K562 (cell line): Measurements from ENCODE around the gene PITPNM1. TPM values are rescaled to one million over a fixed set of nuclear protein-coding genes. Genes with fewer than 3 reads are reported as not detected.

Source experiments
- ADNP ChIP-seq: fragments of 200-800 bp; sonication (Bioruptor generic); IDR thresholded peaks from 2 replicates; pipeline ENCODE4 v1.6.1; 2016; ENCODE audit warnings: missing genetic modification characterization, missing compliant biosample characterization
- CHD1 ChIP-seq: fragments of 200-600 bp; sonication (generic); IDR thresholded peaks from one replicate; pipeline ENCODE4 v1.6.1; 2012; ENCODE audit warnings: mild to moderate bottlenecking, moderate library complexity, low read length, inconsistent platforms
- FOXA3 ChIP-seq, 2 experiments: fragments of 450-650 bp in 1 of 2; sonication (generic) in 1 of 2; formaldehyde crosslinking; IDR thresholded peaks in 1 of 2; conservative IDR thresholded peaks in 1 of 2; 2 replicates each; pipeline versions ENCODE4 v1.4.0 to v1.8.0; 2020 to 2022; ENCODE audit warnings: mild to moderate bottlenecking in 2 of 2, missing genetic modification reagents in 1 of 2
- FOXO4 ChIP-seq: fragments of 450-650 bp; formaldehyde crosslinking; IDR thresholded peaks from 2 replicates; pipeline ENCODE4 v1.4.0; 2020; ENCODE audit warnings: mild to moderate bottlenecking, moderate library complexity
- RREB1 ChIP-seq: fragments of 250-450 bp; sonication (Bioruptor Pico); IDR thresholded peaks from 2 replicates; pipeline ENCODE4 v1.4.0; 2020
- SP2 ChIP-seq: IDR thresholded peaks from 2 replicates; pipeline ENCODE4 v1.6.1; 2011; ENCODE audit warnings: mild to moderate bottlenecking, low read depth, low read length, moderate library complexity; ENCODE audit not compliant: poor library complexity, severe bottlenecking; ENCODE audit errors: extremely low read depth
- TAF1 ChIP-seq: IDR thresholded peaks from 2 replicates; pipeline ENCODE4 v1.6.1; 2011; ENCODE audit warnings: mild to moderate bottlenecking, low read length, moderate library complexity; ENCODE audit not compliant: insufficient read depth, control insufficient read depth, severe bottlenecking; ENCODE audit errors: extremely low read depth
- ZNF121 ChIP-seq: sonication (generic); formaldehyde crosslinking; conservative IDR thresholded peaks from 2 replicates; pipeline ENCODE4 v1.8.0; 2022; ENCODE audit warnings: missing genetic modification reagents
- ZNF23 ChIP-seq: fragments of 250-450 bp; sonication (Bioruptor Pico); IDR thresholded peaks from 2 replicates; pipeline ENCODE4 v1.4.0; 2020; ENCODE audit warnings: mild to moderate bottlenecking
- polyA plus RNA-seq, 8 experiments: library from polyadenylated mRNA; depleted of rRNA in 4 of 8; stranded (reverse) in 5 of 8; unstranded in 3 of 8; fragments of >200 nt; fragmentation: Nextera tagmentation in 2 of 8; fragmentation: Illumina TruSeq in 1 of 8; extraction: Ambion mirVana in 2 of 8; extraction: Trizol in 1 of 8; gene quantifications; 2 replicates each; pipeline versions ENCODE4 v1.2.1 to v1.2.3, GENCODE V29; 2011 to 2014; ENCODE audit warnings: inconsistent platforms in 1 of 8, missing spikeins in 1 of 8
- total RNA-seq, 7 experiments: library from RNA; depleted of rRNA in 6 of 7; stranded (reverse); fragments of >200 nt in 6 of 7; fragmentation: Illumina TruSeq in 2 of 7; extraction: Trizol in 2 of 7; gene quantifications; 2 replicates each; pipeline versions ENCODE4 v1.2.1 to v1.2.3, GENCODE V29; 2011 to 2021; ENCODE audit warnings: low replicate concordance in 1 of 7

PITPNM1 gene
- total and polyA plus RNA-seq, 9 of the 15 experiments (the other 6 are each of a cell fraction or from before 2014, with no cell fraction given) = 0.11 to 53.7 (median 16.0) TPM

- peak; percentile 74 for TF ChIP-seq CHD1
- peak; percentile 84; the same call in 1 of the 2 replicates for TF ChIP-seq RREB1
- TF ChIP-seq TAF1 = peak; percentile 16
- TF ChIP-seq FOXO4 (CRISPR knock-in tag) = 0 out of 2 replicates have a peak, but pooled peaks have one; percentile 43
- no peak for TF ChIP-seq ZNF23
- peak; percentile 94 for TF ChIP-seq SP2
- TF ChIP-seq FOXA3 (CRISPR knock-in tag; conservative IDR thresholded peaks at IDR 0.05 in 1 of 2, IDR thresholded peaks at IDR 0.05 in 1 of 2) = peak; percentile 22 to 57; a peak in 1 of 4 replicates
- peak; percentile 82 for TF ChIP-seq ZNF121
- no peak for TF ChIP-seq ADNP (tag)
- TF ChIP-seq, all 486 proteins: peak for 131
These were observed 2.8 kb upstream of the PITPNM1 start, which contains the start of gene CDK2AP2 (continued) for GRCh38 chr11:67507864-67508485.
